Neuronal stem cell (in vitro differentiated cells): ENCODE data around the gene AP2A1. TPM values are rescaled to one million over a fixed set of nuclear protein-coding genes. Genes with fewer than 3 reads are reported as not detected.

Experiments used
- DNase-seq: peaks from one replicate; pipeline ENCODE4 v3.0.0-alpha.2; 2013; ENCODE audit warnings: low spot score
- H2AFZ ChIP-seq: one replicate; pipeline ENCODE4 v1.6.1; 2013; ENCODE audit warnings: mild to moderate bottlenecking, low read length, inconsistent platforms
- H2AK5ac ChIP-seq: 2 replicates; pipeline ENCODE4 v1.6.1; 2013; ENCODE audit warnings: low read depth, mild to moderate bottlenecking, inconsistent platforms, low read length, moderate library complexity, mixed read lengths
- H2BK120ac ChIP-seq: 2 replicates; pipeline ENCODE4 v1.6.1; 2013; ENCODE audit warnings: low read depth, mild to moderate bottlenecking, inconsistent platforms, low read length, moderate library complexity, mixed read lengths
- H2BK12ac ChIP-seq: one replicate; pipeline ENCODE4 v1.6.1; 2013; ENCODE audit warnings: low read length, inconsistent platforms
- H2BK15ac ChIP-seq: 2 replicates; pipeline ENCODE4 v1.6.1; 2013; ENCODE audit warnings: mild to moderate bottlenecking, low read length, inconsistent platforms, mixed read lengths
- H2BK5ac ChIP-seq: one replicate; pipeline ENCODE4 v1.6.1; 2013; ENCODE audit warnings: inconsistent platforms, mild to moderate bottlenecking, low read length, moderate library complexity
- H3K14ac ChIP-seq: one replicate; pipeline ENCODE4 v1.6.1; 2013; ENCODE audit warnings: low read length, inconsistent platforms
- H3K18ac ChIP-seq: 2 replicates; pipeline ENCODE4 v1.6.1; 2013; ENCODE audit warnings: low read length, inconsistent platforms
- H3K23ac ChIP-seq: 2 replicates; pipeline ENCODE4 v1.6.1; 2013; ENCODE audit warnings: low read depth, mild to moderate bottlenecking, mixed read lengths, low read length, inconsistent platforms; ENCODE audit not compliant: poor library complexity
- H3K27ac ChIP-seq: replicated peaks from 3 replicates; pipeline ENCODE4 v1.5.1; 2013; ENCODE audit warnings: low read length, inconsistent platforms
- H3K27me3 ChIP-seq, 3 experiments: 2 replicates each; pipeline ENCODE4 v1.6.1; 2013; ENCODE audit warnings: low read length in 3 of 3, mild to moderate bottlenecking in 2 of 3, inconsistent platforms in 1 of 3, low read depth in 1 of 3, mixed read lengths in 1 of 3, moderate library complexity in 1 of 3; ENCODE audit not compliant: control insufficient read depth in 3 of 3, insufficient read depth in 3 of 3
- H3K36me3 ChIP-seq, 2 donors: replicated peaks in 1 of 2; 2 replicates each; pipeline ENCODE4 v1.6.1; 2013; ENCODE audit warnings: low read length in 2 of 2; ENCODE audit not compliant: control insufficient read depth in 2 of 2, insufficient read depth in 2 of 2
- H3K4ac ChIP-seq: 2 replicates; pipeline ENCODE4 v1.6.1; 2013; ENCODE audit warnings: inconsistent platforms, mild to moderate bottlenecking, low read length, moderate library complexity
- H3K4me1 ChIP-seq, 2 donors: 1 replicate in 1 of 2; 2 replicates in 1 of 2; pipeline ENCODE4 v1.6.1; 2013; ENCODE audit warnings: low read length in 2 of 2, low read depth in 1 of 2; ENCODE audit not compliant: control insufficient read depth in 2 of 2, insufficient read depth in 1 of 2
- H3K4me2 ChIP-seq: one replicate; pipeline ENCODE4 v1.6.1; 2013; ENCODE audit warnings: mild to moderate bottlenecking, low read length, inconsistent platforms; ENCODE audit not compliant: insufficient read depth, poor library complexity, severe bottlenecking
- H3K4me3 ChIP-seq, 2 donors: 2 replicates each; pipeline ENCODE4 v1.5.1; 2013; ENCODE audit warnings: low read length in 2 of 2, mild to moderate bottlenecking in 2 of 2, inconsistent platforms in 1 of 2, moderate library complexity in 1 of 2
- H3K79me1 ChIP-seq: one replicate; pipeline ENCODE4 v1.6.1; 2013; ENCODE audit warnings: low read depth, mild to moderate bottlenecking, inconsistent platforms, low read length, moderate library complexity
- H3K9ac ChIP-seq: one replicate; pipeline ENCODE4 v1.6.1; 2013; ENCODE audit warnings: mild to moderate bottlenecking, low read depth, low read length, inconsistent platforms; ENCODE audit not compliant: poor library complexity
- H3K9me3 ChIP-seq, 2 donors: replicated peaks in 1 of 2; 2 replicates each; pipeline versions ENCODE3 to v1.6.1; 2013; ENCODE audit warnings: low read length in 2 of 2, mild to moderate bottlenecking in 2 of 2, inconsistent platforms in 1 of 2, low read depth in 1 of 2, mixed read lengths in 1 of 2, moderate library complexity in 1 of 2; ENCODE audit not compliant: control insufficient read depth in 2 of 2, insufficient read depth in 1 of 2
- H4K8ac ChIP-seq: one replicate; pipeline ENCODE4 v1.6.1; 2013; ENCODE audit warnings: low read depth, mild to moderate bottlenecking, inconsistent platforms, low read length, moderate library complexity
- H4K91ac ChIP-seq: one replicate; pipeline ENCODE4 v1.6.1; 2013; ENCODE audit warnings: low read length, low read depth, mild to moderate bottlenecking, inconsistent platforms; ENCODE audit not compliant: poor library complexity
- WGBS, 2 donors: extraction: QIAGEN DNeasy Blood & Tissue Kit; methylation state at CpG; one replicate each; pipeline ENCODE4 v1.1.7; 2013; ENCODE audit warnings: missing lambda C conversion rate in 2 of 2, mixed read lengths in 1 of 2; ENCODE audit not compliant: insufficient read length in 2 of 2, insufficient replicate concordance in 1 of 2; ENCODE audit errors: extremely low coverage in 2 of 2; 5-methylcytosine and 5-hydroxymethylcytosine counted together
- small RNA-seq: library from polyadenylated mRNA; stranded (forward); fragments of <200 nt; extraction: miRNeasy Mini kit (QIAGEN cat#:217004); gene quantifications from one replicate; pipeline ENCODE3, GENCODE V24; 2013; ENCODE audit not compliant: insufficient read depth

Gene AP2A1

GRCh38 chr19:49855676-49856573 lies 89.1 kb downstream of the AP2A1 start:
- H4K8ac ChIP-seq = peak overlapping the region; percentile 43
- H3K4me3 ChIP-seq = no peak overlapping the region
- no peak overlapping the region for H3K4me2 ChIP-seq
- H3K4ac ChIP-seq = no peak overlapping the region
- no peak overlapping the region for H3K27ac ChIP-seq
- peaks cover 26% of the 10 kb centered on the region for H3K79me1 ChIP-seq
- no peak for DNase-seq
- H2BK5ac ChIP-seq = peak overlapping the region; percentile 35
- H3K27me3 ChIP-seq = no peaks in the 10 kb centered on the region
- H2BK120ac ChIP-seq = no peak overlapping the region
- peak overlapping the region; percentile 60 for H3K9ac ChIP-seq
- H2BK15ac ChIP-seq = no peak overlapping the region
- H3K9me3 ChIP-seq = no peaks in the 10 kb centered on the region
- H3K23ac ChIP-seq = peak overlapping the region; percentile 97
- WGBS, 2 donors = no CpG with 5 or more reads among the region's 21 CpGs
- peaks cover 67 to 89% of the 10 kb centered on the region in 2 donors for H3K36me3 ChIP-seq
- no peak overlapping the region for H2BK12ac ChIP-seq
- H2AFZ ChIP-seq = no peak overlapping the region
- H3K14ac ChIP-seq = no peak overlapping the region
- H4K91ac ChIP-seq = no peak overlapping the region
- H3K4me1 ChIP-seq = peaks cover 9 to 14% of the 10 kb centered on the region in 2 donors
- no peak overlapping the region for H3K18ac ChIP-seq
- H2AK5ac ChIP-seq = no peak overlapping the region

- Histone ChIP-seq H3K23ac (peak overlapping the region; percentile 97), H2AK5ac (no peak overlapping the region), H3K4ac (no peak overlapping the region), H2BK120ac (no peak overlapping the region), H3K14ac (no peak overlapping the region), H2BK12ac (no peak overlapping the region), H3K18ac (no peak overlapping the region), H3K27me3 (no peaks in the 10 kb centered on the region), H2BK5ac (peak overlapping the region; percentile 35), H3K4me3 (no peak overlapping the region), H3K9ac (no peak overlapping the region), H2BK15ac (no peak overlapping the region), H3K9me3 (no peaks in the 10 kb centered on the region), H3K79me1 (peaks cover 24% of the 10 kb centered on the region), H4K91ac (no peak overlapping the region), H3K36me3 (peaks cover 69 to 94% of the 10 kb centered on the region in 2 donors), H3K4me1 (peaks cover 9 to 14% of the 10 kb centered on the region in 2 donors), H3K27ac (no peak overlapping the region), H3K4me2 (no peak overlapping the region), H2AFZ (no peak overlapping the region), H4K8ac (no peak overlapping the region)
- DNase-seq = no peak
- WGBS, 2 donors = no CpG with 5 or more reads among the region's 18 CpGs
These were observed 89.8 kb downstream of the AP2A1 start for GRCh38 chr19:49856574-49857021.

Small RNA genes within 50 kb of the gene (small RNA-seq; reads per million reads assigned to genes)
- gene MIR4749 = 2.0 reads per million
- 2.0 reads per million for gene MIR6799
- gene RNU6-841P = not detected
